SIG-M5 treated with dmso at 0.1 percent for 504 hours (cell line): ENCODE data around the gene PPFIA4.
A peak's percentile ranks its signal among the peaks of the same experiment; 100 is the strongest.

Experiments used
- DNase-seq: peaks from one replicate; lab custom pipeline; 2025; ENCODE audit not compliant: unreplicated experiment; lab: John Stamatoyannopoulos, UW

Gene PPFIA4

GRCh38 chr1:203039609-203040512 is 13.6 kb downstream of the PPFIA4 start:
- peak; percentile 22 for DNase-seq

- DNase-seq: no peak
These were observed 14.4 kb downstream of the PPFIA4 start for GRCh38 chr1:203040513-203041275.

GRCh38 chr1:203041351-203041932 is 15.2 kb downstream of the PPFIA4 start:
- DNase-seq: no peak

- no peak for DNase-seq
These were observed 17.7 kb downstream of the PPFIA4 start for GRCh38 chr1:203043830-203044545.

- no peak for DNase-seq
These were observed 18.4 kb downstream of the PPFIA4 start for GRCh38 chr1:203044546-203045250.

GRCh38 chr1:203045336-203045735 is 19.0 kb downstream of the PPFIA4 start:
- no peak for DNase-seq

- no peak for DNase-seq
These were observed 19.7 kb downstream of the PPFIA4 start for GRCh38 chr1:203045821-203046594.

GRCh38 chr1:203046984-203047630 is 20.8 kb downstream of the PPFIA4 start:
- no peak for DNase-seq

GRCh38 chr1:203048086-203048485 is 21.8 kb downstream of the PPFIA4 start:
- DNase-seq: no peak

GRCh38 chr1:203048555-203049051 is 22.3 kb downstream of the PPFIA4 start:
- no peak for DNase-seq

GRCh38 chr1:203049077-203049476 is 22.8 kb downstream of the PPFIA4 start:
- DNase-seq: no peak

- DNase-seq: no peak
These were observed 23.4 kb downstream of the PPFIA4 start for GRCh38 chr1:203049576-203050180.

- DNase-seq: no peak
These were observed 24.5 kb downstream of the PPFIA4 start for GRCh38 chr1:203050826-203051225.

GRCh38 chr1:203051841-203052324 is 25.6 kb downstream of the PPFIA4 start:
- DNase-seq: no peak

GRCh38 chr1:203052601-203053000 is 26.3 kb downstream of the PPFIA4 start:
- no peak for DNase-seq

- DNase-seq: no peak
These were observed 27.9 kb downstream of the PPFIA4 start for GRCh38 chr1:203054184-203054583.

GRCh38 chr1:203054642-203055041 is 28.4 kb downstream of the PPFIA4 start:
- no peak for DNase-seq

GRCh38 chr1:203055161-203055799 is 29.0 kb downstream of the PPFIA4 start:
- no peak for DNase-seq
